ENCODE data around the gene TTC23.

The TTC23 gene

GRCh38 chr15:99180086-99180963 lies 69.1 kb downstream of the TTC23 start:
- H3K4me1 ChIP-seq (ENCODE audit: insufficient read depth, poor library complexity, severe bottlenecking), result peaks cover 3% of the 10 kb centered on the region
- no peaks in the 10 kb centered on the region for H3K9me3 ChIP-seq (ENCODE audit: severe bottlenecking)
- peaks cover 8% of the 10 kb centered on the region for H3K36me3 ChIP-seq (ENCODE audit: low read depth)
- no peak for DNase-seq (ENCODE audit: low spot score)
- ATAC-seq (ENCODE audit: low read depth), result no peak
- H3K27ac ChIP-seq (ENCODE audit: poor library complexity, severe bottlenecking), result no peak overlapping the region
- no peak overlapping the region for H3K4me3 ChIP-seq (ENCODE audit: severe bottlenecking)
- no peak for TF ChIP-seq CTCF (IDR thresholded peaks at IDR 0.05; ENCODE audit: poor library complexity, severe bottlenecking)
- H3K27me3 ChIP-seq (ENCODE audit: insufficient read depth, poor library complexity, severe bottlenecking), result no peaks in the 10 kb centered on the region

- H3K36me3 ChIP-seq (ENCODE audit: low read depth), result peaks cover 27% of the 10 kb centered on the region
- TF ChIP-seq CTCF (IDR thresholded peaks at IDR 0.05; ENCODE audit: poor library complexity, severe bottlenecking), result no peak
- H3K4me3 ChIP-seq (ENCODE audit: severe bottlenecking), result no peak overlapping the region
- H3K27ac ChIP-seq (ENCODE audit: poor library complexity, severe bottlenecking), result no peak overlapping the region
- ATAC-seq (ENCODE audit: low read depth) (no peak), DNase-seq (ENCODE audit: low spot score) (no peak)
- no peaks in the 10 kb centered on the region for H3K9me3 ChIP-seq (ENCODE audit: severe bottlenecking)
- peaks cover 3% of the 10 kb centered on the region for H3K4me1 ChIP-seq (ENCODE audit: insufficient read depth, poor library complexity, severe bottlenecking)
- no peaks in the 10 kb centered on the region for H3K27me3 ChIP-seq (ENCODE audit: insufficient read depth, poor library complexity, severe bottlenecking)
Measured at GRCh38 chr15:99177679-99178078, 71.7 kb downstream of the TTC23 start.

- TF ChIP-seq CTCF (IDR thresholded peaks at IDR 0.05; ENCODE audit: poor library complexity, severe bottlenecking), result no peak
- Histone ChIP-seq H3K27ac (ENCODE audit: poor library complexity, severe bottlenecking) (no peak overlapping the region), H3K4me1 (ENCODE audit: insufficient read depth, poor library complexity, severe bottlenecking) (peaks cover 3% of the 10 kb centered on the region), H3K4me3 (ENCODE audit: severe bottlenecking) (no peak overlapping the region), H3K36me3 (ENCODE audit: low read depth) (peaks cover 33% of the 10 kb centered on the region), H3K9me3 (ENCODE audit: severe bottlenecking) (no peaks in the 10 kb centered on the region), H3K27me3 (ENCODE audit: insufficient read depth, poor library complexity, severe bottlenecking) (no peaks in the 10 kb centered on the region)
- 0 out of 3 replicates have a peak, but pooled peaks have one; percentile 29 for ATAC-seq (ENCODE audit: low read depth)
- DNase-seq (ENCODE audit: low spot score), result no peak
Measured at GRCh38 chr15:99176757-99177156, 72.6 kb downstream of the TTC23 start.

GRCh38 chr15:99174567-99175395 lies 74.6 kb downstream of the TTC23 start:
- Histone ChIP-seq H3K36me3 (ENCODE audit: low read depth) (peaks cover 44% of the 10 kb centered on the region), H3K4me3 (ENCODE audit: severe bottlenecking) (no peak overlapping the region), H3K27ac (ENCODE audit: poor library complexity, severe bottlenecking) (no peak overlapping the region), H3K4me1 (ENCODE audit: insufficient read depth, poor library complexity, severe bottlenecking) (peaks cover 3% of the 10 kb centered on the region), H3K9me3 (ENCODE audit: severe bottlenecking) (no peaks in the 10 kb centered on the region), H3K27me3 (ENCODE audit: insufficient read depth, poor library complexity, severe bottlenecking) (no peaks in the 10 kb centered on the region)
- no peak for ATAC-seq (ENCODE audit: low read depth)
- no peak for DNase-seq (ENCODE audit: low spot score)
- TF ChIP-seq CTCF (IDR thresholded peaks at IDR 0.05; ENCODE audit: poor library complexity, severe bottlenecking), result no peak
